ENCODE data around the gene TRMT1L. TPM values are rescaled to one million over a fixed set of nuclear protein-coding genes. Genes with fewer than 3 reads are reported as not detected.

The TRMT1L gene
- total RNA-seq, 1 donor from 2014 or later: 15.8 TPM

- TF ChIP-seq CTCF (conservative IDR thresholded peaks at IDR 0.05; ENCODE audit: low read depth, low read length): no peak
- no peak for DNase-seq (ENCODE audit: low read depth)
- H3K4me3 ChIP-seq (ENCODE audit: low read depth, low read length): no peak overlapping the region
Measured at GRCh38 chr1:185112356-185112755, 44.4 kb downstream of the TRMT1L start.

- TF ChIP-seq CTCF (conservative IDR thresholded peaks at IDR 0.05; ENCODE audit: low read depth, low read length): no peak
- no peak overlapping the region for H3K4me3 ChIP-seq (ENCODE audit: low read depth, low read length)
- DNase-seq (ENCODE audit: low read depth): no peak
Measured at GRCh38 chr1:185111873-185112272, 44.9 kb downstream of the TRMT1L start.

GRCh38 chr1:185110145-185110544 lies 46.6 kb downstream of the TRMT1L start:
- no peak for DNase-seq (ENCODE audit: low read depth)
- no peak overlapping the region for H3K4me3 ChIP-seq (ENCODE audit: low read depth, low read length)
- no peak for TF ChIP-seq CTCF (conservative IDR thresholded peaks at IDR 0.05; ENCODE audit: low read depth, low read length)

- H3K4me3 ChIP-seq (ENCODE audit: low read depth, low read length): no peak overlapping the region
- no peak for DNase-seq (ENCODE audit: low read depth)
- no peak for TF ChIP-seq CTCF (conservative IDR thresholded peaks at IDR 0.05; ENCODE audit: low read depth, low read length)
Measured at GRCh38 chr1:185108321-185108720, 48.4 kb downstream of the TRMT1L start.

GRCh38 chr1:185105121-185105520 lies 51.6 kb downstream of the TRMT1L start:
- no peak overlapping the region for H3K4me3 ChIP-seq (ENCODE audit: low read depth, low read length)
- no peak for DNase-seq (ENCODE audit: low read depth)
- TF ChIP-seq CTCF (conservative IDR thresholded peaks at IDR 0.05; ENCODE audit: low read depth, low read length): no peak

GRCh38 chr1:185104083-185104482 lies 52.7 kb downstream of the TRMT1L start:
- no peak for DNase-seq (ENCODE audit: low read depth)

More at GRCh38 chr1:185104083-185104482, 52.7 kb downstream of the TRMT1L start:
- no peak overlapping the region for H3K4me3 ChIP-seq (ENCODE audit: low read depth, low read length)
- no peak for TF ChIP-seq CTCF (conservative IDR thresholded peaks at IDR 0.05; ENCODE audit: low read depth, low read length)

All from epithelial cell of proximal tubule (primary cell).